OCI-LY1 (cell line): ENCODE data around the gene ATP4A.

ENCODE experiments used
- H2AFZ ChIP-seq: fragments of 200-600 bp; sonication (generic), shearing (Covaris generic); 2 replicates; pipeline ENCODE4 v1.6.0; 2014; ENCODE audit warnings: antibody characterized with exemption, mild to moderate bottlenecking, low read length
- H3F3A ChIP-seq: fragments of 200-600 bp; sonication (generic), shearing (Covaris generic); 2 replicates; pipeline ENCODE4 v1.6.0; 2014; ENCODE audit warnings: mild to moderate bottlenecking, antibody characterized with exemption, low read length, moderate library complexity; ENCODE audit not compliant: insufficient read depth
- H3K27ac ChIP-seq: fragments of 200-600 bp; sonication (generic); 2 replicates; pipeline ENCODE4 v1.5.1; 2014; ENCODE audit warnings: low read length, mixed run types, mild to moderate bottlenecking, low read depth; ENCODE audit not compliant: poor library complexity, severe bottlenecking
- H3K27me3 ChIP-seq: fragments of 200-600 bp; sonication (generic); 2 replicates; pipeline ENCODE4 v1.6.0; 2014; ENCODE audit warnings: antibody characterized with exemption, mild to moderate bottlenecking, low read length, moderate library complexity; ENCODE audit not compliant: insufficient read depth
- H3K36me3 ChIP-seq: fragments of 200-600 bp; sonication (generic); 2 replicates; pipeline ENCODE4 v1.6.1; 2014; ENCODE audit warnings: mild to moderate bottlenecking, antibody characterized with exemption, low read length, moderate library complexity, mixed read lengths; ENCODE audit not compliant: insufficient read depth
- H3K4me1 ChIP-seq: fragments of 200-600 bp; sonication (generic); 2 replicates; pipeline ENCODE4 v1.5.1; 2014; ENCODE audit warnings: mild to moderate bottlenecking, low read length, moderate library complexity; ENCODE audit not compliant: insufficient read depth, severe bottlenecking
- H3K4me2 ChIP-seq: fragments of 200-600 bp; sonication (generic), shearing (Covaris generic); 2 replicates; pipeline ENCODE4 v1.6.1; 2014; ENCODE audit warnings: low read length
- H3K4me3 ChIP-seq: fragments of 200-600 bp; sonication (generic); 2 replicates; pipeline ENCODE4 v1.5.1; 2014; ENCODE audit warnings: low read length, low read depth, mild to moderate bottlenecking, mixed read lengths; ENCODE audit not compliant: poor library complexity, severe bottlenecking
- H3K79me2 ChIP-seq: fragments of 200-600 bp; shearing (Covaris generic); 2 replicates; pipeline ENCODE4 v1.6.1; 2016; ENCODE audit warnings: mixed run types, low read length, mixed read lengths; ENCODE audit not compliant: insufficient read depth
- H3K9ac ChIP-seq: fragments of 200-600 bp; sonication (generic), shearing (Covaris generic); 2 replicates; pipeline ENCODE4 v1.6.1; 2014; ENCODE audit warnings: mild to moderate bottlenecking, low read length, mixed read lengths
- H3K9me2 ChIP-seq: fragments of 200-600 bp; sonication (generic), shearing (Covaris generic); 2 replicates; pipeline ENCODE4 v1.6.1; 2014; ENCODE audit warnings: low read depth, mild to moderate bottlenecking, low read length, mixed read lengths
- H3K9me3 ChIP-seq: fragments of 200-600 bp; shearing (Covaris generic); 2 replicates; pipeline ENCODE4 v1.6.1; 2014; ENCODE audit warnings: low read length, mixed read lengths
- H4K20me1 ChIP-seq: fragments of 200-600 bp; sonication (generic), shearing (Covaris generic); 2 replicates; pipeline ENCODE4 v1.6.0; 2016; ENCODE audit warnings: mild to moderate bottlenecking, low read length; ENCODE audit not compliant: insufficient read depth
- EZH2 ChIP-seq: fragments of 200-600 bp; sonication (generic), shearing (Covaris generic); IDR thresholded peaks from 2 replicates; pipeline ENCODE4 v1.8.0; 2017; ENCODE audit warnings: borderline replicate concordance, mixed run types, mild to moderate bottlenecking, antibody characterized with exemption, low read length, moderate library complexity, mixed read lengths
- TF ChIP-seq, protein P1 (sequence below): fragments of 200-600 bp; sonication (generic), shearing (Covaris generic); IDR thresholded peaks from 2 replicates; pipeline ENCODE4 v1.5.1; 2017; ENCODE audit warnings: mild to moderate bottlenecking, antibody characterized with exemption, low read length, moderate library complexity, mixed read lengths

Gene ATP4A

DNA sequence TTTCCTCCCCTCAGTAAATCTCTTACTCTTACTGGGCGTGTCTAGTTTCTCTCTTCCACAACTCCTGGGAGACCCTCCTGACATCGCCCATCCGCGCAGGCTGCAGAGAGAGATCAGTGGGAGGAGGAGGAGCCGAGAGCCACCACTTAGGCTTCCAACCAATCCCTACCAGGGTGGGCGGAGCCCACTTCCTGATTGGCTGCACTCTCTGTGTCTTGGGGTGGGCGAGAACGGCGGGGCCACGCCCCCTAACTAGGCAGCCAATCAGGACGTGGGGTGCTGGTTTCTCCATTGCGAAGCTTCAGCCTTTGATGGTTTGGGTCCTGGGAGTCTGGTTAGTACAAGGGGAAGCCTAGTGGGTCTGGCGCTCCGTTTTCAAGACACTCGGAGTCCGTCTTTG is 22.4 kb upstream of the ATP4A start, which contains the start of gene PMIS2:
TSS of gene PMIS2 (plus strand) at position 326 of the 400 bp plus-strand sequence. CDS start 87 bp downstream, outside the sequence.
- Histone ChIP-seq H3K9me2 (no peaks in the 10 kb centered on the region), H3K4me1 (no peaks in the 10 kb centered on the region), H3K4me3 (no peak within 1 kb of the TSS), H3K27ac (no peak within 1 kb of the TSS), H3K9me3 (no peaks in the 10 kb centered on the region), H2AFZ (no peak within 1 kb of the TSS), H3F3A (no peaks in the 10 kb centered on the region), H3K27me3 (peaks cover 5% of the 10 kb centered on the region; the same call in 1 of the 2 replicates), H3K36me3 (no peaks in the 10 kb centered on the region; the same call in 1 of the 2 replicates), H3K9ac (no peak within 1 kb of the TSS), H4K20me1 (no peaks in the 10 kb centered on the region), H3K79me2 (no peaks in the 10 kb centered on the region), H3K4me2 (no peak within 1 kb of the TSS)
- TF ChIP-seq, protein P1, sequence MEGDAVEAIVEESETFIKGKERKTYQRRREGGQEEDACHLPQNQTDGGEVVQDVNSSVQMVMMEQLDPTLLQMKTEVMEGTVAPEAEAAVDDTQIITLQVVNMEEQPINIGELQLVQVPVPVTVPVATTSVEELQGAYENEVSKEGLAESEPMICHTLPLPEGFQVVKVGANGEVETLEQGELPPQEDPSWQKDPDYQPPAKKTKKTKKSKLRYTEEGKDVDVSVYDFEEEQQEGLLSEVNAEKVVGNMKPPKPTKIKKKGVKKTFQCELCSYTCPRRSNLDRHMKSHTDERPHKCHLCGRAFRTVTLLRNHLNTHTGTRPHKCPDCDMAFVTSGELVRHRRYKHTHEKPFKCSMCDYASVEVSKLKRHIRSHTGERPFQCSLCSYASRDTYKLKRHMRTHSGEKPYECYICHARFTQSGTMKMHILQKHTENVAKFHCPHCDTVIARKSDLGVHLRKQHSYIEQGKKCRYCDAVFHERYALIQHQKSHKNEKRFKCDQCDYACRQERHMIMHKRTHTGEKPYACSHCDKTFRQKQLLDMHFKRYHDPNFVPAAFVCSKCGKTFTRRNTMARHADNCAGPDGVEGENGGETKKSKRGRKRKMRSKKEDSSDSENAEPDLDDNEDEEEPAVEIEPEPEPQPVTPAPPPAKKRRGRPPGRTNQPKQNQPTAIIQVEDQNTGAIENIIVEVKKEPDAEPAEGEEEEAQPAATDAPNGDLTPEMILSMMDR = no peak
- no peak for TF ChIP-seq EZH2

DNA sequence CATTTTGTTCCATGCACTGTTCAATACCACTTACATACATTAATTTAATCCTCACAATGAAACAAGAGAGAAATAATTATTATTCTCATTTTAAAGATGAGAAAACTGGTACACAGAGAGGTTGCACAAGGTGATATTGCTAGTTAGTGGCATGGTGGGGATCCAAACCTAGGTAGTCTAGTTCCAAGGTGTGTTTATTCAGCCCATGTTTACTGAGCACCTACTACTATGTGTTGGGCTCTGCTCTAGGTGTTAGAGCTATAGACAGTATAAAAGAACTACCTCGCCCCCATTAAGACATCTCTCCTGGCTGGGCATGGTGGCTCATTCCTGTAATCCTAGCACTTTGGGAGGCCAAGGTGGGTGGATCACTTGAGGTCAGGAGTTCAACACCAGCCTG is 19.3 kb upstream of the ATP4A start:
- Histone ChIP-seq H3K9me3 (no peaks in the 10 kb centered on the region), H3K79me2 (no peaks in the 10 kb centered on the region), H3K27ac (no peak overlapping the region), H3K36me3 (no peaks in the 10 kb centered on the region; the same call in 1 of the 2 replicates), H3K4me3 (no peak overlapping the region), H3K4me1 (no peaks in the 10 kb centered on the region), H3K27me3 (peaks cover 5% of the 10 kb centered on the region; the same call in 1 of the 2 replicates), H3K9me2 (no peaks in the 10 kb centered on the region), H3F3A (no peaks in the 10 kb centered on the region), H3K4me2 (no peak overlapping the region), H3K9ac (no peak overlapping the region), H4K20me1 (no peaks in the 10 kb centered on the region), H2AFZ (no peak overlapping the region)
- TF ChIP-seq EZH2 = no peak
- TF ChIP-seq, protein P1 = no peak

DNA sequence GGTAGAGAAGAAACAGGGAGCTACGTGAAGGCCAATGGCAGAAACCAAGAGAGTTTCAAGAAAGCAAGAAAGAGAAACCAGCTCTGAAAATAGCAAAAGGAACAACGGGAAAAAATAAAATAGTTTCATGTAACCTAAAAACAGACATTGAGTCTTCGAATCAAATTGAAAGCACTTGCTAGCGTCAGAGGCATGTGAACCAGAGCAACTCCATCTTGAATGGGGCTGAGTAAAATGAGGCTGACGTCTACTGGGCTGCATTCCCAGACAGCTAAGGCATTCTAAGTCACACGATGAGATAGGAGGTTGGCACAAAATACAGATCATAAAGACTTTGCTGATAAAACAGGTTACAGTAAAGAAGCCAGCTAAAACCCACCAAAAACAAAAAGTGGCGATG is 15.2 kb upstream of the ATP4A start:
- no peak overlapping the region for H2AFZ ChIP-seq
- H3K4me1 ChIP-seq = no peaks in the 10 kb centered on the region
- H3K79me2 ChIP-seq = no peaks in the 10 kb centered on the region
- no peak overlapping the region for H3K27ac ChIP-seq
- peaks cover 12% of the 10 kb centered on the region for H3K9me3 ChIP-seq
- H3K9me2 ChIP-seq = no peaks in the 10 kb centered on the region
- H3K4me2 ChIP-seq = no peak overlapping the region
- no peaks in the 10 kb centered on the region for H3F3A ChIP-seq
- no peaks in the 10 kb centered on the region; the same call in 1 of the 2 replicates for H3K27me3 ChIP-seq
- H3K9ac ChIP-seq = no peak overlapping the region
- no peaks in the 10 kb centered on the region; the same call in 1 of the 2 replicates for H3K36me3 ChIP-seq
- no peaks in the 10 kb centered on the region for H4K20me1 ChIP-seq
- H3K4me3 ChIP-seq = no peak overlapping the region
- TF ChIP-seq, protein P1 = no peak
